Lower leg skin (tissue), 3 donors: Measurements from ENCODE around the gene HECTD4.

ENCODE experiments used
- CTCF ChIP-seq, 3 donors: fragments of 450-650 bp; IDR thresholded peaks; one replicate each; pipeline ENCODE4 v1.5.1; 2016; ENCODE audit warnings: antibody characterized with exemption in 3 of 3, mild to moderate bottlenecking in 3 of 3, moderate library complexity in 2 of 3
- POLR2A ChIP-seq, 2 donors: fragments of 450-650 bp; IDR thresholded peaks; one replicate each; pipeline ENCODE4 v1.6.1; 2016 to 2017; ENCODE audit warnings: antibody characterized with exemption in 2 of 2, mild to moderate bottlenecking in 1 of 2, moderate library complexity in 1 of 2

GRCh38 chr12:112167718-112168525 lies 214.3 kb downstream of the HECTD4 start:
- no peak for TF ChIP-seq CTCF (IDR thresholded peaks at IDR 0.05)
- TF ChIP-seq POLR2A (IDR thresholded peaks at IDR 0.05) = no peak
